ENCODE measurements around the gene ENKD1.

ENKD1 gene

GRCh38 chr16:67679935-67680897 is 13.7 kb upstream of the ENKD1 start:
- no peak for DNase-seq (ENCODE audit: low spot score)

DNA sequence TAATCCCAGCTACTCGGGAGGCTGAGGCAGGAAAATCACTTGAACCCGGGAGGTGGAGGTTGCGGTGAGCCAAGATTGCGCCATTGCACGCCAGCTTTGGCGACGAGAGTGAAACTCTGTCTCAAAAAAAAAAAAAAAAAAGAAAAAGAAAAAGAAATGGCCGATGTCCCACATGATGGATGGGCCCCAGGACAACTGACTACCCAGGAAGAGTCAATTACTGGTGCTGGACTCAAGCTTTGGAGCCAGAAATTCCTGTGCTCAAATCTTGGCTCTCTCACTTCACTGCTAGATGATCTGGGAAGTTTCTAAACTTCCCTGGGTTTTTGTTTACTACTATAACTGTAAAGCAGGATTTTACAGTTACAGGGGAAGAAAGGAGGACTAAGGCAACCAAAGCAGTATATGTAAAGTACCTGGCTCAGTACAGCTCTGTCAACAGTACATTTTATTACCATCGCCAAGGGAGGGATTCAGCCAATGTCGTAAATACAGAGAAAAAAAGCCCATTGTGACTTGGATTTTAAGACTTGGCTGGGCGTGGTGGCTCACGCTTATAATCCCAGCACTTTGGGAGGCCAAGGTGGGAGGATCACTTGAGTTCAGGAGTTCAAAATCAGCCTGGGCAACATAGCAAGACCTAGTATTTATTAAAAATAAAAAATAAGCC is 11.9 kb upstream of the ENKD1 start:
- no peak for DNase-seq (ENCODE audit: low spot score)

- DNase-seq (ENCODE audit: low spot score), result no peak
Measured at GRCh38 chr16:67677712-67678111, 11.2 kb upstream of the ENKD1 start.

- DNase-seq (ENCODE audit: low spot score), result no peak
Measured at GRCh38 chr16:67676939-67677338, 10.4 kb upstream of the ENKD1 start.

DNA sequence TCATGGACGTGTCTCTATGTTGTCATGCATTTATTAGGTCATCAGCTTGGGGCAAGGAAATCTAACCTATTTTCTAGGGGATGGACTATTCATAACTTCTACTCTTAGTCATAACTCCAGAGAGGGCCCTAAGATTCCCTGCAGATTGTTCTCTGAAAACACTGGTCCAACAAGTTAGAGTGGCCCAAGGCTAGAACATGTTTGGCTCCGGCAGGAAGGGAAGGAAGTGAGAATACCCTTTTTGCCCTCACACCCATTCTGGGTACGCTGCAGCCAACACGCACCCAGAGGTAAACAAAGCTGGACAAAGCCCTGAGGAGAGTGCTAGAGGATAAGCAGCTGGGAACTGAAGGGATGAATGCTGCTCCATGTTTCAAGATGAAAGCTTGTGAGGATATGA is 10.0 kb upstream of the ENKD1 start:
- DNase-seq (ENCODE audit: low spot score), result no peak

DNA sequence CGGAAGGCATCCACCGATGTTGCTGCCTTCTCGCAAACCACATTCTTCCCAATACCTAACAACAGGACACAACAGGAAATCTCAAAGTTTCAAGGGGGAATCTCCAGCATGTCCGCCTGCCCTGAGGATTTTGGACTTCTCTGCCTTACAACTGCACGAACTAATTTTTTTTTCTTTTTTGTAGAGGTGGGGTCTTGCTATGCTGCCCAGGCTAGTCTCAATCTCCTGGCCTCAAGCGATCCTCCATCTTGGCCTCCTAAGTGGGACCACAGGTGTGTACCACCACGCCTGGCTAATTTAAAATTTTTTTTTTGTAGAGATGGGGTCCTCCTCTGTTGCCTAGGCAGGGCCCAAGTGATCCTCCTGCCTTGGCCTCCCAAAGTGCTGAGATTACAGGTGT is 9.4 kb upstream of the ENKD1 start:
- no peak for DNase-seq (ENCODE audit: low spot score)

- DNase-seq (ENCODE audit: low spot score), result no peak
Measured at GRCh38 chr16:67675579-67675935, 9.0 kb upstream of the ENKD1 start.

- DNase-seq (ENCODE audit: low spot score), result no peak
Measured at GRCh38 chr16:67674851-67675578, 8.5 kb upstream of the ENKD1 start.

GRCh38 chr16:67673712-67674580 is 7.4 kb upstream of the ENKD1 start:
- DNase-seq (ENCODE audit: low spot score), result no peak

DNA sequence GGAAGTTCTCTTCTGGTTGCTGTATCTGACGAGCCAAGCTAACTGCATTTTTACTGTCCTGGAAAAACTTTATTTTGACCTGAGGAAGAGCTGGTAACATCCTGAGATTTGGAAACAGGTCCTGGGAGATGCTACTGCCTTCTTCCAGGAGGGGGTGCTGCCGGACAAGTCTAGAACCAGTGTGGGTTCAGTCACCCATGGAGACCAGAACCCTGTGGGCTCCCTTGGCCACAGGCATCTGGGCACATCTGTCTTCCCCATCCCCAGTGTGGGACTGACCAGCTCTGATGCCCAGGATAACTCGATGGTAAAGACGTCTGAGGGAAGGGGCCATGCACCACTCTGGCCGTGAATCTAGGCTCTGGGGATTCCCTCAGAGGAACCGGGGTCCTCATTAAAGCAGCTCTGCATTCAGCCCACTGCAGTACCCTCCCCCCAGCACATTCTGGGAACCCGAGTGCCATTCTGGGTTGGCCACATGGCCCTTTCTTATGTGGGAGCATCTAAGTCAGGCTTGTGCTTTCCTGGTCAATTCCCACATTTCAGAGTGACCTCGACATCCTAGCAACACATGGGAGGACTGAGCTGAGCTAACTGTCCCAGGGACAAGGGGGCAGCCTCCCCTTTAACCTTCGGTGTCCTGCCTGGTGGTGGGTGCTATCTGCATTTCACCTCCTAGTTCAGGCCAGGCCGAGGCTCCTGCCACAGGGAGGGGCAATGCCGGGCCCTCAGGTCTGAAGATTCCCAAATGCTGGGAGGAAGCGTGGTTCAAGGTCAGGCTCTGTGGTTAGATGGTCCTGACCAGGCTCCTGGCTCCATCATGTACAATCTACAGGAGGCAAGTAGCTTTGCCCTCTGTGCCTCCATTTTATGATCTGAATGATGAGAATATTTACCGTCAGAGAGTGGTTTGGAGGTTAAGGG is 6.5 kb upstream of the ENKD1 start:
- peak; percentile 86 for DNase-seq (ENCODE audit: low spot score)

GRCh38 chr16:67672306-67672705 is 5.8 kb upstream of the ENKD1 start:
- DNase-seq (ENCODE audit: low spot score), result no peak

DNA sequence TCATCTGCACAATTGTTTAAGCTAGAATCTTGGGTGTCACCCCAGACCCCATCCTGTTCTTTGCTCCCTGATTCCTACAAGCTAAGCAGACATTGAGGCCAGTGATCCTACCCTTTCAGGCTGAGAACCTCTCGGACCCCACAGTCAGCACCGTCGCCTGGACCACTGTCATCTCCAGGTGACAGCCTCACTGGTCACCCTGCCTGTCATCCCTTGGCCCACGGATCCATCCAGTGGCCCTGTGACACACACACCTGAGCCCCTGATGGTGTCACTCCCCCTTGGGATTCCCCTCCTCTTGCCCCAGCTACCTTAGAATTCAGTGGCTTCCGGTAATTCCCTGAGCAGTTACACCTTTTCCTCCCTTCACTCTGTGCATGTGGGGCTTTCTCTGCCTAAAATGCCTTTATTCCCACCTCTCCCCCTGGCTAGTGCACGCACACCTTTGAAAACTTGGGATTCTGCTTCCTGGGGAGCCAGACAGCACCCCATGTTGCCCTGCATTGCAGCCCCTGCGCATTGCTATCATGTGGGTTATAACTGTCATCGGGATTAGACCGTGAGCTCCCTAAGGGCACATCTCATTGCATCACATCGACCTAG is 3.0 kb upstream of the ENKD1 start:
- no peak for DNase-seq (ENCODE audit: low spot score)

DNA sequence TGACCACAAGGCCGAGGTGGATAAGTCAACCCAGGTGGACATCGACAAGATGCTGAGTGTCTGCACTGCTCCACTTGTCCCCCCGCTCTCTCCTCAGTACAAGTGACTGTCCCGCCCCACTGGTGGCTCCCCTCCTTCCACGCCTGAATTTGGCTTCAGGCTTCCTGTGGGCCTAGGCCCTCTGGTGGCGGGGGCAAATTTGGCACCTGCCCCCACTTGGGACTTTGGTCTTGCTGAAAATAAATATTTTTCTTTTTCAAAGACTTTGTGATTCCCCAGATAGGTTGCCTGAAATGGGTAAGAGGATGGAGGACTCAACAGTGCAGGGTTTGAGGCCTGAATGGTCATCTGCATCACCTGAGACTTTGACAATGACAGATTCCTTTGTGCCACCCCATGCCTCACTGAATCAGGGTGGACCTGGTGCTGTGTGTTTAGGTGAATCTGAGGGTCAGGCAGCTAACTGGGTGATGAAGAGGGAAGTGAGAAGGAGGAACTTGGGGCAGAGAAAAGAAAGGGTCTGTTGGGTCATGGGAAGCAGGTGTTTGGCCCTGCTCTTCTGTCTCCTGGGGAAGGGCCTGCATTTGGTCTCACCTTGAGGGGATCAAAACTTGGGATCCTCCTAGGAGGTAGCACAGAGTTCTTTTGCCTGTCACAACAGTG is 2.1 kb upstream of the ENKD1 start:
- peak; percentile 64 for DNase-seq (ENCODE audit: low spot score)

DNA sequence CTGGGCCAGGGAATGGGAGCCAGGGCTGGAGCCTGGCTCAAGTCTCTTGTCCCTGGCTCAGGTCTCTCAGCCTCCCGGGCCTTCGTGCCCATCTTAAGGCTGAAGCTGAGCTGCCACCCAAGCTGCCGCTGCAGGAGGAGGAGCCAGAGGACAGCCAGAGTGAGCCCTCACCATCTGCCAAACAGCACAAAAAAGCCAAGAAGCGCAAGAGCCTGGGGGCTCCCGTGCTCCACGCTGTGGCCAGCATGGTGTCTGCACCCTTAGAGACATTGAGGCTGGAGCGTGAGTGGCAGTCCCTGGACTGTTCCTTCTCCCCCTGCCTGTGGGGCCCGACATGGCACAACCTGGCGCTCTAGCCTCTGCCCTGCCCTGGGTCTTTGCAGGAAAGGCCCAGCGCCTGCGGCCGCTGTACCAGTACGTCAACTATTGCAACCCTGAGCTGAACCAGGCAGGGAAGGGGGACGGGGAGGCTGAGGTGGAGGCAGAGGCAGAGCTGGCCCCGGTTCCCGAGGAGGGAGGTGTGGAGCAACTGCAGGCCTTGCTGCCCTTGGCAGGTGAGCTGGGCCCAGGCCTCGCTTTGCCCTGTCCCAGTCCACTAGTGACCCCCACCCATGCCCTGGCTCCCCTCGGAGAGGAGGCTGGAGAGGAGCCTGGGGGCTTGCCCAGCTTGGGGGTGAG is 1.4 kb upstream of the ENKD1 start:
- DNase-seq (ENCODE audit: low spot score), result peak; percentile 96

DNA sequence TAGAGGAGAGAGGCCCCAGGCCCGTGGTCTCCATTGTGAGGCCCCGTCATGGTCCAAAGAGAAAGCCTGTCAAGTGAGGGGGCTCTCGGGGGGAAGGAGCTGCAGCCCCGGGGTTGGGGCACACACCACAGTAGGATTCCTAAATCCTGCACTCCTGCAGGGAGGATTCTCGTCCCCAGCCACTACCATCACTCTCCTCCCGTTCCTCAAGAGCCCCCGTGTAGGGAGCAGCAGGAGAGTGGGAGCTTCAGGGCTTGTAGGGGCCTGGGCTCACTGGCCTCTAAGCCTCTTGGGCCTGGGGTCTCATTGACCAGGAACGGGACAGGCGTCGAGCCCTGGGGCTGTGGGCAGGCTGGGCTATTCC is 885 bp upstream of the ENKD1 start:
- no peak for DNase-seq (ENCODE audit: low spot score)

DNA sequence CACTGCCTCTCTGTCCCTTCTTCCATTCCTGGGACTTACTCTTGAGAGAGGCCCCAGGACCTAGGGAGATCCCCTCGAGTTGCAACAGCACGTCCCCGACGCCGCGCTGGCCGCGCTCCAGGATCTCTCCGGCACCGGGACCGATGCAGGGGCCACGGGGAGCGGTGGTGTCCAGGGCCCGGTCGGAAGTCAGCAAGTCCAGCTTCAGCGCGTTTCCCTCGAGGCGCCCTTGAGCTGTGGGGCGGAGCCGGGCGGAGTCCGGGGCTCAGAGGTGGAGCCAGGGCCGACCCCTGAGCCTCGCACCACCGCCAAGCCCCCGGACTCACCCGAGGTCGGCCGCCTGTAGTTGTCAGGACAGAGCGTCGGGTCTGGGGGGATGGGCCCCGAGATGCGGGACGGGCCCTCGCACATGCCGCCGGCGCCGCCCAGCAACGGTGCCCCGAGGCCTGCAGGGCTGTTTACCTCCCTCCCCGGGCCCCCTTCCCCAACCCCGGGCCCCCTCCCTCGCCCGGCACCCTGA is 458 bp downstream of the ENKD1 start:
- DNase-seq (ENCODE audit: low spot score), result no peak

DNA sequence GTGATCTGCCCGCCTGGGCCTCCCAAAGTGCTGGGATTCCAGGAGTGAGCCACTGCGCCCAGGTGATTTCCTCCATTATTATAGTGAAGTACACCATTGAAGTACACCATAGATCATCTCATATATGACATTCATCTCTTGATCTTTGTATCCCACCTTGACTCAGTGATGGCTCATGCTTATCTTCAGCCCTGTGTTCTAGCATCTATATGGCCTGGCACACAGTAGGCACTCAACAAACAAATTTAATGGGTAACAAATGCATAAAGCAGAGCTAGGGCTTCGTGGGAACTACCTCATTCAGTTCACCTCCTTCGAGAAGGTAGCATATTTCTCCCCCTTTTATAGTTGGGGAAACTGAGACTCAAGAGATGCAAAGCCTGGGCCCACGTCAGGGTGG is 952 bp downstream of the ENKD1 start:
- no peak for DNase-seq (ENCODE audit: low spot score)

DNA sequence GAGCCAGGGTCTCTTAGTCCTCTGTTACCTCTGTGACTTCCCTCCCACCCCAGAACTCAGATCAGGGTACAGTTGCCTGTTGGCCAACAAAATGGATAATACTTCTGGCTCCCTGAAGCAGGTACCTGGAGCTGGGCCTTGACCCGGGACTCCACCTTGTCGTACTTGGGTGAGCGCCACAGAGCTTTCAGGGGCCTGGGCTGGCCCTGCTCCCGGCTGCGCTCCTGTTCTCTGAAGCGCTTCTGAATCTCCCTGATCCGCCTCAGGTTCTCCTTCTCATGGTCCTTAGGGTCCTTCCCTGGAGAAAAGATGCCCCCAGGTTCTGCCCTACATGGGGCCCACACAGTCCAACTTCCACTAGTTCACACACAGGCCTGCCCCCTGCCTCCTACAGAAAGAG is 1.7 kb downstream of the ENKD1 start:
- no peak for DNase-seq (ENCODE audit: low spot score)

GRCh38 chr16:67664258-67664657 is 2.3 kb downstream of the ENKD1 start:
- no peak for DNase-seq (ENCODE audit: low spot score)

Measured in germinal center (tissue), 1 donor.